ENCODE results near the gene SPRED1. TPM values are rescaled to one million over a fixed set of nuclear protein-coding genes. Genes with fewer than 3 reads are reported as not detected.
"Not testable (repeated sequence)": the region's sequence is repeated elsewhere in the genome, so short reads cannot be mapped to it uniquely, and the experiment has no call there.

The SPRED1 gene
- total and polyA plus RNA-seq, 10 of the 15 experiments (the other 5 are each of a cell fraction or from before 2014, with no cell fraction given), result 0.08 to 2.6 (median 0.22) TPM

DNA sequence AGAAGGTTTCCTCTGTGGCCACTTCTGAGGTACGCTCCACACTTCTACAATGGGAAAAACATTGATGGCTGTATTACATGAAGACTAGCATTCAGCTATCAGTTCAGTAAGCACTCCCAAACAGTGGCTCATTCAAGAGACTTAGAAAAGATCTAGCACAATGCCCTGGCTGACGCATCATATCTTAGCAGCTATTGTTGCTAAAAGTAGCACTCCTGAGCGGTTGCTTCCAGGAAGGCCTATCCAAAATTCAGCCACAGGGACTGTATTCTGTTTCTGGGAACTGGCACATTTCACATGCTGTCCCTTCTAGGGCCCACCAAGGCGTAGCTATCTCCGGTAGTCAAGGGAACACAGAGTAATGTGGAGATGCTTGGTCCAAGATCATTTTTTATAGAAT lies 21.2 kb upstream of the SPRED1 start:
- H4K20me1 ChIP-seq (ENCODE audit: control insufficient read depth, insufficient read depth), result no peaks in the 10 kb centered on the region
- BruUV-seq (replicated peaks), result no TSS peak
- no peaks in the 10 kb centered on the region for H3K36me3 ChIP-seq (ENCODE audit: control insufficient read depth in 2 of 2, insufficient read depth in 2 of 2, low read length in 1 of 2)
- DNase-seq (ENCODE audit: low read depth, low spot score), result no peak
- H3K4me3 ChIP-seq, result no peak overlapping the region
- no peaks in the 10 kb centered on the region for H3K4me1 ChIP-seq (ENCODE audit: control insufficient read depth, insufficient read depth, low read length)
- no peaks in the 10 kb centered on the region for H3K79me2 ChIP-seq (ENCODE audit: control insufficient read depth, insufficient read depth, low read length)
- ATAC-seq, result no peak
- no peak overlapping the region for H2AFZ ChIP-seq (ENCODE audit: control insufficient read depth, low read depth, low read length)
- H3K27me3 ChIP-seq (replicated peaks in 1 of 2; ENCODE audit: control insufficient read depth in 2 of 2, insufficient read depth in 2 of 2, low read length in 1 of 2), result no peaks in the 10 kb centered on the region
- H3K4me2 ChIP-seq (ENCODE audit: control insufficient read depth, insufficient read depth), result no peak overlapping the region
- no peaks in the 10 kb centered on the region for H3K9me3 ChIP-seq (replicated peaks; ENCODE audit: control insufficient read depth, insufficient read depth, low read length)
- in situ Hi-C loops (cut with MboI) (no loop called here), intact Hi-C loops (cut with micrococcal nuclease; ENCODE audit: unreplicated experiment) (no loop called here)
- no peak for FAIRE-seq
- H3K27ac ChIP-seq (ENCODE audit: control insufficient read depth, insufficient read depth), result no peak overlapping the region
- POLR2A ChIA-PET, result no interaction called here
- SMC1A ChIA-PET (ENCODE audit: uncharacterized antibody, unreplicated experiment), result interaction anchor here (0.9 to 1.1 kb wide), 2 partner anchors 21 to 159 kb away, joined by 3 read pairs; partner anchors contain the start of gene SPRED1
- WGBS (ENCODE audit: insufficient coverage, insufficient replicate concordance, low lambda C conversion rate, missing lambda C conversion rate), result 43% methylated on average over 5 of the region's 5 CpGs
- RAD21 ChIA-PET (ENCODE audit: unreplicated experiment), result interaction anchor here (0.8 kb wide), 1 partner anchor 235 kb away, joined by 3 read pairs; no protein-coding TSS in a partner anchor
- H3K9ac ChIP-seq (ENCODE audit: control insufficient read depth, insufficient read depth, low read length), result no peak overlapping the region
- TF ChIP-seq TARDBP (IDR thresholded peaks at IDR 0.05; ENCODE audit: borderline replicate concordance), result no peak
- no peak for TF ChIP-seq MXI1 (IDR thresholded peaks at IDR 0.05; ENCODE audit: low read depth, low read length)
- no peak for TF ChIP-seq ATF7 (IDR thresholded peaks at IDR 0.05; ENCODE audit: low read depth)
- TF ChIP-seq PML (IDR thresholded peaks at IDR 0.05; ENCODE audit: low read length), result no peak
- TF ChIP-seq SPI1 (IDR thresholded peaks at IDR 0.05; ENCODE audit: borderline replicate concordance, insufficient read depth, low read depth, low read length), result no peak
- no peak for TF ChIP-seq SMAD1 (IDR thresholded peaks at IDR 0.05; ENCODE audit: low read depth, partially characterized antibody)
- TF ChIP-seq, protein P1, sequence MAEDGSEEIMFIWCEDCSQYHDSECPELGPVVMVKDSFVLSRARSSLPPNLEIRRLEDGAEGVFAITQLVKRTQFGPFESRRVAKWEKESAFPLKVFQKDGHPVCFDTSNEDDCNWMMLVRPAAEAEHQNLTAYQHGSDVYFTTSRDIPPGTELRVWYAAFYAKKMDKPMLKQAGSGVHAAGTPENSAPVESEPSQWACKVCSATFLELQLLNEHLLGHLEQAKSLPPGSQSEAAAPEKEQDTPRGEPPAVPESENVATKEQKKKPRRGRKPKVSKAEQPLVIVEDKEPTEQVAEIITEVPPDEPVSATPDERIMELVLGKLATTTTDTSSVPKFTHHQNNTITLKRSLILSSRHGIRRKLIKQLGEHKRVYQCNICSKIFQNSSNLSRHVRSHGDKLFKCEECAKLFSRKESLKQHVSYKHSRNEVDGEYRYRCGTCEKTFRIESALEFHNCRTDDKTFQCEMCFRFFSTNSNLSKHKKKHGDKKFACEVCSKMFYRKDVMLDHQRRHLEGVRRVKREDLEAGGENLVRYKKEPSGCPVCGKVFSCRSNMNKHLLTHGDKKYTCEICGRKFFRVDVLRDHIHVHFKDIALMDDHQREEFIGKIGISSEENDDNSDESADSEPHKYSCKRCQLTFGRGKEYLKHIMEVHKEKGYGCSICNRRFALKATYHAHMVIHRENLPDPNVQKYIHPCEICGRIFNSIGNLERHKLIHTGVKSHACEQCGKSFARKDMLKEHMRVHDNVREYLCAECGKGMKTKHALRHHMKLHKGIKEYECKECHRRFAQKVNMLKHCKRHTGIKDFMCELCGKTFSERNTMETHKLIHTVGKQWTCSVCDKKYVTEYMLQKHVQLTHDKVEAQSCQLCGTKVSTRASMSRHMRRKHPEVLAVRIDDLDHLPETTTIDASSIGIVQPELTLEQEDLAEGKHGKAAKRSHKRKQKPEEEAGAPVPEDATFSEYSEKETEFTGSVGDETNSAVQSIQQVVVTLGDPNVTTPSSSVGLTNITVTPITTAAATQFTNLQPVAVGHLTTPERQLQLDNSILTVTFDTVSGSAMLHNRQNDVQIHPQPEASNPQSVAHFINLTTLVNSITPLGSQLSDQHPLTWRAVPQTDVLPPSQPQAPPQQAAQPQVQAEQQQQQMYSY (CRISPR knock-in tag; IDR thresholded peaks at IDR 0.05), result no peak
- TF ChIP-seq SIX5 (IDR thresholded peaks at IDR 0.05; ENCODE audit: low read depth, low read length, severe bottlenecking), result no peak
- TF ChIP-seq, protein P2, sequence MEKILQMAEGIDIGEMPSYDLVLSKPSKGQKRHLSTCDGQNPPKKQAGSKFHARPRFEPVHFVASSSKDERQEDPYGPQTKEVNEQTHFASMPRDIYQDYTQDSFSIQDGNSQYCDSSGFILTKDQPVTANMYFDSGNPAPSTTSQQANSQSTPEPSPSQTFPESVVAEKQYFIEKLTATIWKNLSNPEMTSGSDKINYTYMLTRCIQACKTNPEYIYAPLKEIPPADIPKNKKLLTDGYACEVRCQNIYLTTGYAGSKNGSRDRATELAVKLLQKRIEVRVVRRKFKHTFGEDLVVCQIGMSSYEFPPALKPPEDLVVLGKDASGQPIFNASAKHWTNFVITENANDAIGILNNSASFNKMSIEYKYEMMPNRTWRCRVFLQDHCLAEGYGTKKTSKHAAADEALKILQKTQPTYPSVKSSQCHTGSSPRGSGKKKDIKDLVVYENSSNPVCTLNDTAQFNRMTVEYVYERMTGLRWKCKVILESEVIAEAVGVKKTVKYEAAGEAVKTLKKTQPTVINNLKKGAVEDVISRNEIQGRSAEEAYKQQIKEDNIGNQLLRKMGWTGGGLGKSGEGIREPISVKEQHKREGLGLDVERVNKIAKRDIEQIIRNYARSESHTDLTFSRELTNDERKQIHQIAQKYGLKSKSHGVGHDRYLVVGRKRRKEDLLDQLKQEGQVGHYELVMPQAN (conservative IDR thresholded peaks at IDR 0.05), result no peak
- no peak for TF ChIP-seq NR2C1 (IDR thresholded peaks at IDR 0.05)
- no peak for TF ChIP-seq TCF3 (IDR thresholded peaks at IDR 0.05; ENCODE audit: borderline replicate concordance, insufficient read depth, low read depth, low read length)
- no peak for TF ChIP-seq NFIC (IDR thresholded peaks at IDR 0.05; ENCODE audit: low read depth, low read length)
- TF ChIP-seq HDAC2 (IDR thresholded peaks at IDR 0.05), result no peak
- CTCF ChIA-PET, result no interaction called here

DNA sequence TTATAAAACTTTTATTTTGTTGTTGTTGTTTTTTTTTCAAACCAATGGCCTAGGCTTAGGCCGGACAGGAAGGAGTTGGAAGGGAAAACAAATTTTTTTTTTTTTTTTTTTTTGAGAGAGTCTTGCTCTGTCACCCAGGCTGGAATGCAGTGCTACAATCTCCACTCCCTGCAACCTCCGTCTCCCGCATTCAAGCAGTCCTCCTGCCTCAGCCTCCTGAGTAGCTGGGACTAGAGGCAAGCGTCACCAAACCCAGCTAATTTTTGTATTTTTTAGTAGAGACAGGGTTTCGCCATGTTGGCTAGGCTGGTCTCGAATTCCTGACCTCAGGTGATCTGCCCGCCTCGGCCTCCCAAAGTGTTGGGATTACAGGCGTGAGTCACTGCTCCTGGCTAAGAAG lies 15.6 kb upstream of the SPRED1 start:
- FAIRE-seq; RAD21 ChIA-PET (ENCODE audit: unreplicated experiment); intact Hi-C loops (cut with micrococcal nuclease; ENCODE audit: unreplicated experiment); H3K79me2 ChIP-seq (ENCODE audit: control insufficient read depth, insufficient read depth, low read length); POLR2A ChIA-PET; in situ Hi-C loops (cut with MboI); H3K9ac ChIP-seq (ENCODE audit: control insufficient read depth, insufficient read depth, low read length); H2AFZ ChIP-seq (ENCODE audit: control insufficient read depth, low read depth, low read length); H3K4me2 ChIP-seq (ENCODE audit: control insufficient read depth, insufficient read depth); H3K4me1 ChIP-seq (ENCODE audit: control insufficient read depth, insufficient read depth, low read length); SMC1A ChIA-PET (ENCODE audit: uncharacterized antibody, unreplicated experiment); BruUV-seq (replicated peaks); H3K36me3 ChIP-seq (ENCODE audit: control insufficient read depth in 2 of 2, insufficient read depth in 2 of 2, low read length in 1 of 2); H3K27ac ChIP-seq (ENCODE audit: control insufficient read depth, insufficient read depth); CTCF ChIA-PET; H3K4me3 ChIP-seq; H3K27me3 ChIP-seq (replicated peaks in 1 of 2; ENCODE audit: control insufficient read depth in 2 of 2, insufficient read depth in 2 of 2, low read length in 1 of 2); H3K9me3 ChIP-seq (replicated peaks; ENCODE audit: control insufficient read depth, insufficient read depth, low read length); H4K20me1 ChIP-seq (ENCODE audit: control insufficient read depth, insufficient read depth); DNase-seq (ENCODE audit: low read depth, low spot score); ATAC-seq: not testable (repeated sequence)
- 53% methylated on average over 9 of the region's 9 CpGs for WGBS (ENCODE audit: insufficient coverage, insufficient replicate concordance, low lambda C conversion rate, missing lambda C conversion rate)
